Measurements from ENCODE around the gene ADCY4.

Gene ADCY4

DNA sequence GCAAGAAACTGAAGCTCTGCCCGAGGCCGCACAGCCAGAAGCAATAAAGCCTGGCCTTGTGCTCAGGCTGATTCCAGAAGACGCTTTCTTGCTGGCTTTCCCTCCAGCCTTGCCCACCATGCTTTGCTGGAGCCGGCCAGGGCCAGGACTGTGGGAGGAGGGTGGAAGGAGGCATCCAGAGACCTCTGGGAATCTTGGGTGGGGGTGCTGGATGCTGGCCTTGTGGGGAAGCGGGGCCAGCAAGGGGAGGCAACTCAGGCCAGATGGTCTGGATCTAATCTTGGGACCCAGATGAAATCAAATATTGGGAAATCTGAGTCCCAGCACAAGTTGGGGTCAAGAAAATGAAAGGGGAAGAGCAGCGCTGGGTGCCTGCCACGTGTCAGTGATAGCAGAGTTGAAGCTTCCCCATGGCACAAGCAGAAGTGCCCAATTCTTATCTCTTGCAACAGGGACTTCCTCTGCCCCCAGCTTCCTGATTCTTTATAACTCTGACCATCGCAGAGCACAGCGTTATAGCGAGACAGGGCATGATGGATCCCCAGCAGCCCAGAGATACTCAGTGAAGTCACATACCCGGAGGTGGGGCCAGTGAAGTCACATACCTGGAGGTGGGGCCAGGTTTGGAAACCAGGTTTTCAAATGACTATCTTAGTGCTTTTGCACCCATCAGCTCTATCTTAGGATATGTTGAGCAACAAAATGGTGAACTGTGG lies 57.1 kb downstream of the ADCY4 start:
- TF ChIP-seq, protein P1, sequence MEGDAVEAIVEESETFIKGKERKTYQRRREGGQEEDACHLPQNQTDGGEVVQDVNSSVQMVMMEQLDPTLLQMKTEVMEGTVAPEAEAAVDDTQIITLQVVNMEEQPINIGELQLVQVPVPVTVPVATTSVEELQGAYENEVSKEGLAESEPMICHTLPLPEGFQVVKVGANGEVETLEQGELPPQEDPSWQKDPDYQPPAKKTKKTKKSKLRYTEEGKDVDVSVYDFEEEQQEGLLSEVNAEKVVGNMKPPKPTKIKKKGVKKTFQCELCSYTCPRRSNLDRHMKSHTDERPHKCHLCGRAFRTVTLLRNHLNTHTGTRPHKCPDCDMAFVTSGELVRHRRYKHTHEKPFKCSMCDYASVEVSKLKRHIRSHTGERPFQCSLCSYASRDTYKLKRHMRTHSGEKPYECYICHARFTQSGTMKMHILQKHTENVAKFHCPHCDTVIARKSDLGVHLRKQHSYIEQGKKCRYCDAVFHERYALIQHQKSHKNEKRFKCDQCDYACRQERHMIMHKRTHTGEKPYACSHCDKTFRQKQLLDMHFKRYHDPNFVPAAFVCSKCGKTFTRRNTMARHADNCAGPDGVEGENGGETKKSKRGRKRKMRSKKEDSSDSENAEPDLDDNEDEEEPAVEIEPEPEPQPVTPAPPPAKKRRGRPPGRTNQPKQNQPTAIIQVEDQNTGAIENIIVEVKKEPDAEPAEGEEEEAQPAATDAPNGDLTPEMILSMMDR (IDR thresholded peaks at IDR 0.05): no peak

DNA sequence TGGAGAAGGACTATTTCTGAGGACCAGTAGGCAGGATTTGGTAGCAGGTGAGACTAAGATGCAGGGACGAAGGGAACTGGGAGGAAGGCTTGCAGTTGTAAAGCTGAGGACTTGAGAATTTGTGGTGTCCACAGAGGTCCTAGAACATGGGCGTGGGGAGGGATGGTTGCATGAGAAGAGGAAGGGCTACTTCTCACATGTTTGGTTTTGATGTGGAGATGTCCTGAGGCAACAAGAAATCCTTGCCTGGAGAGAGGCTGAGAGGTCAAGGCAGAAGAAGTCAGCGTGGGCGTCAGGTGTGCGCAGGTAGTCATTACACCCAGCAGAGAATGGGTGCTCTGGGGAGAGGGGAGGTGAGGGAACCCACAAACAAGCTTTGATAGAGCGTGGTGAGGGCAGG lies 57.8 kb downstream of the ADCY4 start:
- TF ChIP-seq, protein P1 (IDR thresholded peaks at IDR 0.05): no peak

DNA sequence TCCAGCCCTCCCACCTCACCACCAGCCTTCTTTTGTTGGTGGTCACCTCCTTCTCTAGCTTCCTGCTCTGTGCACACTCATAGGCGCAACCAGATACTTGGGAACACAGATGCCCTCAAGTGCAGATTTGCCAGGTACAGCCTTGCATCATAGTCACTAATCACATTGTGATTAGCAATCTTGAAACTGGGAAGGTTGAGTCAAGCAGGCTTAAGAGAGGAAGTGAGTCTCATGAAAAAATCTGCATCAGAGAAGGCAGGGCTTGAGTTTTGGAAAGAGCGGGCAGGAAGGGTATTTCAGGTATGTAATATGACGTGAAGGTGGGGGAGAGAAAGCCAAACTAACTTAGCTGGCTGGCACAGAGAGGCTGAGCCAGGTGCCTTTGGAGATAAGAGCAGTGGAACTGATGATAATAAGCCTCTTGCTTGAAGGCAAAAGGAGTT lies 60.7 kb downstream of the ADCY4 start:
- TF ChIP-seq, protein P1 (IDR thresholded peaks at IDR 0.05): no peak

DNA sequence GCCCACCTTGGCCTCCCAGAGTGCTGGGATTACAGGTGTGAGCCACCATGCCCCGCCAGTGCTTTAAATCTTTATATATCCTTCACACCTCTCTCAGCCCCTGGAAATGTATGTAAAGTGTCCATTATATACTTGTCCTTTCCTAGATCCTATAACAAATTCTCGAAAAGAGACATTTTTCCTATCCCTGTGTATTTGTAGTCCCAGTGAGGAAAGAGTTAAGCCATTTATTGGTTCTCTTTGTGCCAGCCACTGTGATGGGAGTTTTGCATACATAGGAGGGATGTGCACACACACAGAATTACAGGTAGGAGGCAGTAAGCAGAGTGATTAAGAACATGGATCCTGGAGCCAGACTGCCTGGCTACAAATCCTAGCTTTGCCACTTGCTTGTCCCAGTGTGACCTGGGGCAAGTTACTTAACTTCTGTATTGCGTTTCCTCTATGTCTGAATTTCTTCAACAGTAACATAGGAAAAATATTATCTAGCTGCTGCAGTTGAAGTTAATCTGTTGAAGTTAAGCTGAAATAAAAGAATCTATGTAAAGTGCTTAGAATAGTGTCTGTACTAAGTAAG lies 61.4 kb downstream of the ADCY4 start:
- TF ChIP-seq, protein P1 (IDR thresholded peaks at IDR 0.05): peak; percentile 32; the same call in 1 of the 2 replicates

DNA sequence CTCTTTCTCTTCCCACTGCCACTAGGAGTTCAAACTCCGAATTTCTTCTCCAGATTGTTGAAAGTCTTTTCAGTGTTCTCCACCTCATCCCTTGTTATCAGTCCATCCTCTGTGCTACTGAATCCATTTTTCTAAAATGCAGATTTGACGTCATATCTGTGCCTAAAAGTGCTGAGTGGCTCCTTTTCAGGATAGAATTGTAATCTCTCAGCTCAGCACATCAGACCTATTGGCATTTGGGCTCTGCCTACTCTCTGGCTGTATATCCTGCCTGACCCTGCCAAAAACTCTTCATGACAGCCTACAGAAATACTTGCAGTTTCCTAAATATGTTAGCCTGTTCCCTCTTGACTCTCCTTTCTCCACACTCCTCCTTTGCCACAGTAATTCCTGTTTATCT lies 62.4 kb downstream of the ADCY4 start:
- TF ChIP-seq, protein P1 (IDR thresholded peaks at IDR 0.05): no peak

DNA sequence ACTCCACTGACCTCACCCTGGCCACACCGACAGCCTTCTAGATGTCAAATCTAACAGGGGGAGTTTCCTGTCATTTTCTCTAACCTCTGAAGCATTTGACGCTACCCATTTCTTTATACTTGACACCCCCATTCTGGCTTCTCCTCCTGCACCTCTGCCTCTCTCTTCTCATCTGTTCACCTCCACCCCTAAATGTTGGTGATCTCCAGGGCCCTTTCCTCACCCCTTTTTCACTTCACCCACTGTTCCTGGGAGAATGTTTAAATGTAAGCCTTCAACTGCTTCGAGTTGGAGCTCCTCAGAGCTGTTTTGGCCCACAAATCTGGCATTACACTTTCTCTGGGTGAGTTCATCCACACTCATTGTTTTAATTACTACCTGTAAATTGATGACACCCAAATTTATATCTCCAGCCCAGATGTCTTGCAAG lies 63.0 kb downstream of the ADCY4 start:
- TF ChIP-seq, protein P1 (IDR thresholded peaks at IDR 0.05): no peak

DNA sequence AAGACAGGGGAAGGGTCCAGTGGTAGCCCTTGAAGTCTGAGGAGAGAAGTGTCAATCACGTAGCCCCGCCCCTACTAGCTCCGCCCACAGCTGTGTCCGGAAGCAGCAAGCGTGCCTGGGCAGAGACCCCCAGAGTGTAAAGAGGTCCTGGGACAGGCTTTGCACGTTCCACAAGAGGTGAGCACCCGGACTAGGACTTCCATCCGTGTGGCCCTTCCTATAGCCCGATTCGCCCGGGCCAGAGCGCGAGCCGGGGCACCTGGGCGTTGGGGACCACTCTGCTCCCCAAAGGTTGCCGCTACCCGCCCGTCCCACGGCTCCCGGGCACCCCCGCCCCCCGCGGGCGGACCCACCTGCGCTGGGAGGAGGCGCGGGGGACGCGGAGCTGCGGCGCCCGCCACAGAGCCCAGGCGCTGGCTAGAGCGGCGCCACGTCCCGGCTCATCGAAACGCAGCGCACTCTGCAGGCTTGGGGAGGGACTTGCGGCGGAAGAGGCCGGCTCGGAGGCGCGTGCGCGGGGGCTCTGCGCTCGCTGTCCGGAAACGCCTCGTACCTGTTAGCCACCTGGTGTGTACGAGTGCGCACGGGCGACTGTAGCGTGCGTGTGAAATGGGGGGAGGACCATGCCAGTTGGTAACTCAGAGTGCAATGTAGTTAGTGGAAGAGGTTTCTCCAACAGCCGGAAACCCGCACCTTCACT lies 63.6 kb downstream of the ADCY4 start, which contains the start of gene RABGGTA:
TSS of gene RABGGTA (minus strand) at position 464 of the 700 bp plus-strand sequence. CDS start 482 bp downstream, outside the sequence.
- TF ChIP-seq, protein P1 (IDR thresholded peaks at IDR 0.05): peak; percentile 76

All from LNCAP (cell line).